Fibroblast of villous mesenchyme (primary cell): ENCODE results near the gene ATF4. TPM values are rescaled to one million over a fixed set of nuclear protein-coding genes. Genes with fewer than 3 reads are reported as not detected.

Experiments
- DNase-seq: peaks from one replicate; pipeline ENCODE4 v3.0.0-alpha.2; 2010; ENCODE audit warnings: low read depth
- H3K4me3 ChIP-seq: 2 replicates; pipeline ENCODE4 v1.5.1; 2011; ENCODE audit warnings: low read depth, mild to moderate bottlenecking, low read length
- total RNA-seq: library from RNA; depleted of rRNA; stranded (reverse); fragments of >200 nt; gene quantifications from 2 replicates; pipeline ENCODE4 v1.2.3, GENCODE V29; 2012
- TF ChIP-seq, protein P1 (sequence below): IDR thresholded peaks from 2 replicates; pipeline ENCODE4 v1.5.1; 2012; ENCODE audit warnings: low read depth, mild to moderate bottlenecking, low read length; ENCODE audit not compliant: insufficient read depth

ATF4 gene
- total RNA-seq, 1 donor, result 200 TPM

DNA sequence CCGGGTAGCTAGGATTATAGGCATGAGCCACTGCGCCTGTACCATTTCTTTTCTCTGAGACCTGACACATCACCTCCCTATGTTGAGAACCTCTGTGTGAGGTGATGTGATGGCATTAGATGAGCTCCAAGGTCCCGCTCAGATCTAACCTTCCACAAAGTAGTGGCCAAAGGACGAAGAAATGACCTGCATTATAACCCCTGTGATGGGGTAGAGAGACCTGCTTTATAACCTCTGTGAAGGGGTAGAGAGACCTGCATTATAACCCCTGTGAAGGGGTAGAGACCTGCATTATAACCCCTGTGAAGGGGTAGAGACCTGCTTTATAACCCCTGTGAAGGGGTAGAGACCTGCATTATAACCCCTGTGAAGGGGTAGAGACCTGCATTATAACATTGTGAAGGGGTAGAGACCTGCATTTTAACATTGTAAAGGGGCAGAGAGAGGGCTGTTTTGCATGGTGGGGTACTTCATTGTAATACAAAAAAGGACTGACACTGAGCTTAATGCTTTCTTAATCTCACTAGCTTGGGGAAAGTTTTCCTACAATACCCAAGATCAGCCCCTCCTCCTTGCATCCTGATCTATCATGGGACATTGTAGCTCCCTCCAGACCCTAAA, 9.7 kb upstream of the ATF4 start:
- DNase-seq, result no peak
- TF ChIP-seq, protein P1, sequence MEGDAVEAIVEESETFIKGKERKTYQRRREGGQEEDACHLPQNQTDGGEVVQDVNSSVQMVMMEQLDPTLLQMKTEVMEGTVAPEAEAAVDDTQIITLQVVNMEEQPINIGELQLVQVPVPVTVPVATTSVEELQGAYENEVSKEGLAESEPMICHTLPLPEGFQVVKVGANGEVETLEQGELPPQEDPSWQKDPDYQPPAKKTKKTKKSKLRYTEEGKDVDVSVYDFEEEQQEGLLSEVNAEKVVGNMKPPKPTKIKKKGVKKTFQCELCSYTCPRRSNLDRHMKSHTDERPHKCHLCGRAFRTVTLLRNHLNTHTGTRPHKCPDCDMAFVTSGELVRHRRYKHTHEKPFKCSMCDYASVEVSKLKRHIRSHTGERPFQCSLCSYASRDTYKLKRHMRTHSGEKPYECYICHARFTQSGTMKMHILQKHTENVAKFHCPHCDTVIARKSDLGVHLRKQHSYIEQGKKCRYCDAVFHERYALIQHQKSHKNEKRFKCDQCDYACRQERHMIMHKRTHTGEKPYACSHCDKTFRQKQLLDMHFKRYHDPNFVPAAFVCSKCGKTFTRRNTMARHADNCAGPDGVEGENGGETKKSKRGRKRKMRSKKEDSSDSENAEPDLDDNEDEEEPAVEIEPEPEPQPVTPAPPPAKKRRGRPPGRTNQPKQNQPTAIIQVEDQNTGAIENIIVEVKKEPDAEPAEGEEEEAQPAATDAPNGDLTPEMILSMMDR, result no peak

DNA sequence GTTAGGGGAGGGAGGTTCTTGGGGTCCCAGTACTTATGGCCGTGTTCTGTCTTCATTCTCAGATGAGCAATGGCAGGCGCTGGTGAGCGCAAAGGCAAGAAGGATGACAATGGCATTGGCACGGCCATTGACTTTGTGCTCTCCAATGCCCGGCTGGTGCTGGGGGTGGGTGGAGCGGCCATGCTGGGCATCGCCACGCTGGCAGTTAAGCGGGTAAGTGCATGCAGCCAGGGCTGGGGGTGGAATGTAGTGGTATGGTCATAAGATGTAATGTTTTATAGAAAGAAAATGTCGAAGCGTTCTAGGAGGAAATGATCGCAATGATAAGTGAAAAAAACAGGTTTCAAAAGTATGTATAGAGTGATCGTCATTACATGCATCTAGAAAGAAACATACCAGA, 9.1 kb upstream of the ATF4 start:
- TF ChIP-seq, protein P1, result no peak
- no peak overlapping the region for H3K4me3 ChIP-seq

More for the DNA sequence above, 9.7 kb upstream of the ATF4 start:
- H3K4me3 ChIP-seq, result no peak overlapping the region

DNA sequence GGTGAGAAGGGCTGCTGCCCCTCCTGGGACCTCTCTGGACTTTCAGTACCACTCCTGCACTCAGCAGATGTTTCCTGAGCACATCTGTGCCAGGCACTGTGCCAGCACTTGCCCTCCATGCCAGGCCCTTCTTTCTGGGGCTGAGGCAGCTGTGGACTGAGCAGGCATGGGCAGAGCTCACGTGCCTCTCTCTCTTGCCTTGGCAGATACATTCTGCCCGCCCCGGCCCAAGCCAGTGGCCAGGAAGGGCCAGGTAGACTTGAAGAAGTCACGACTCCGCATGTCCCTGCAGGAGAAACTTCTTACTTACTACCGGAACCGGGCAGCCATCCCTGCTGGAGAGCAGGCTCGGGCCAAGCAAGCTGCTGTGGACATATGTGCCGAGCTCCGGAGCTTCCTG, 8.3 kb upstream of the ATF4 start:
- TF ChIP-seq, protein P1, result no peak
- no peak overlapping the region for H3K4me3 ChIP-seq
- no peak for DNase-seq

More for the DNA sequence above, 9.1 kb upstream of the ATF4 start:
- no peak for DNase-seq

DNA sequence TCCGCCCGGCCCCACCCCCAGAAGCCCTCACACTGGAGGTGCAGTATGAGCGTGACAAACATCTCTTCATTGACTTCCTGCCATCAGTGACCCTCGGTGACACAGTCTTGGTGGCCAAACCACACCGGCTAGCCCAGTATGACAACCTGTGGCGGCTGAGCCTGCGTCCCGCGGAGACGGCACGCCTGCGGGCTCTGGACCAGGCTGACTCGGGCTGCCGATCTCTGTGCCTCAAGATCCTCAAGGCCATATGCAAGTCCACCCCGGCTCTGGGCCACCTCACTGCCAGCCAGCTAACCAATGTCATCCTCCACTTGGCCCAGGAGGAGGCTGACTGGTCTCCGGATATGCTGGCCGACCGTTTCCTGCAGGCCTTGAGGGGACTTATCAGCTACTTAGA, 6.6 kb upstream of the ATF4 start:
- TF ChIP-seq, protein P1, result no peak
- no peak overlapping the region for H3K4me3 ChIP-seq
- no peak for DNase-seq

DNA sequence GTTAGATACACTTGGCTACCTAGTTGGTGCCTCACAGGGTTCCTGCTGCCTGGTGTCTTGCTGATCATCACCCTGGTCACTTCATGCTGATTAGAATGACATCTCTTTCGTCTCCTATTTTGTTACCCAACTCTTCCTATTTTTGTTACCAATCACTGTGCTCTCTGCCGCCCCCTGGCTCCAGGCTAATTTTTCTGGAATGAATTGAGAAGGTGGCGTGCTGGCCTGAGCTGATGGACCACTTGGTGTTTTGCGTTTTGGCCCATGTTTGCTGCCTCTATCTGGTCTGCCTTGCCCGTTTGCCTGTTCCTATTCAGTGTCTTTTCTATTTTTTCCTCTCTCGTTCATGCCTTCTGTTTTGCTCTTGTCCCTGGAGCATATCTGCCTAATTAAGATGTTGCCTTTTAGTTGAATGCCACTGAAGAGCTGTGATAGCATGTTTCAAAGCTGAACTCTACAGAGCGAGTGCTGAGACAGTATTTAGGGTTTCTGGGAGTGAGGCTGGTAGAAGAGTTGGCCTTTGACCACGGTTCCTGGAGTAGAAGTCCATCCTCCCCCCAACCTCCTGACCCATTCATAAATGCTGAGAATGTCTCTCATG, 5.9 kb upstream of the ATF4 start:
- no peak overlapping the region for H3K4me3 ChIP-seq
- DNase-seq, result no peak
- TF ChIP-seq, protein P1, result peak; percentile 76

DNA sequence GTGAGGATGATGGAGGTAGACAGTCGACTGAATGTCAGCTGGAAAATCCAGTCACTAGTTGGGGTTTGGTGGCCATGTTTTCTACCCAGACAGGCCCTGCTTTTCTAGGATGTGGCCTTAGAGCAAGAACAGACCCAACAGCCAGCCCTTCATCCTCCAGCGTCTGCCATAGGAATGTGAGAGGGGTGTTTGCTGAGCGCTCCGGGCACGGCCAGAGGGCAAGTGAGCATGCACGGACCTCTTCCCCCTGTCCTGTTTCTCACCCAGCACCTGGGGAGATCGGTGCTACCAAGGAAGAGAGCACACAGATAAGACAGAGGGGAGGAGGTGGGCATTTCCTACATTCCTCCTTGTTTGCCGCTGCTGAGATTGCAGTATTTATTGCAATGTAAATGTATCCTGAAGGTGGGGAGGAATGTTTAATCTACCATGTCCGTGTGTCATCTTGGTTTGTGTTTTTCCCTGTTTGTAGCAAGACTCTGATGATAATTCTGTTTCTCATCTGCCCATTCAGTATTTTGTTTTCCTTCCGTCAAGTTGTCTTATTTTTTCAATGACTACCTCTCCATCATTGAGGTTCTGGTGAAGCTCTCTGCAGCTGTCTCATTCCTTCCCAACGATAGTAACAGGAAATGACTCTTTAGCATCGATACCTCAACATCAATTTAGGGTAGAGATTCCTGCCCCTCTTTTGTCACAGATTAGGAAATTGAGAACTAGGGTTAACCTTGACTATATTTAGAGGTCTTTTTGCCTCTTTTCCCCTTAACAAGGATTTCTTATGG, 4.9 kb upstream of the ATF4 start:
- TF ChIP-seq, protein P1, result peak; percentile 0
- no peak overlapping the region for H3K4me3 ChIP-seq

More for the DNA sequence above, 4.9 kb upstream of the ATF4 start:
- no peak for DNase-seq
